ENCODE results near the gene AP5Z1. TPM values are rescaled to one million over a fixed set of nuclear protein-coding genes. Genes with fewer than 3 reads are reported as not detected.

AP5Z1 gene
- total RNA-seq, result 13.4 TPM
- long read RNA-seq, transcript AP5Z1-201 (17 exons, 2,889 nt), result major isoform, 26 of 51 reads
- long read RNA-seq, partial matches to known transcripts, result 14 of 51 reads
- long read RNA-seq, other reads (novel, unspliced or antisense), result 9 of 51 reads

- Histone ChIP-seq H3K36me3 (peaks cover 8% of the 10 kb centered on the region), H3K4me1 (peaks cover 58% of the 10 kb centered on the region), H3K9me3 (replicated peaks) (no peaks in the 10 kb centered on the region), H3K4me3 (peak within 1 kb of the TSS; percentile 100), H3K27ac (replicated peaks) (peak within 1 kb of the TSS; percentile 97), H3K27me3 (ENCODE audit: low read depth) (no peaks in the 10 kb centered on the region)
- intact Hi-C loops (cut with micrococcal nuclease), result no loop called here
- TF ChIP-seq CTCF (IDR thresholded peaks at IDR 0.05; ENCODE audit: borderline replicate concordance), result no peak
- DNase-seq, result peak; percentile 97
Observed at GRCh38 chr7:4775250-4775847, at the start of gene AP5Z1. TSS of gene AP5Z1 (plus strand) at chr7:4775623. CDS start at chr7:4775716, 93 bp downstream.

- TF ChIP-seq CTCF (IDR thresholded peaks at IDR 0.05; ENCODE audit: borderline replicate concordance), result no peak
- H3K36me3 ChIP-seq, result no peaks in the 10 kb centered on the region
- no peaks in the 10 kb centered on the region for H3K27me3 ChIP-seq (ENCODE audit: low read depth)
- peak overlapping the region; percentile 64 for H3K4me3 ChIP-seq
- H3K9me3 ChIP-seq (replicated peaks), result no peaks in the 10 kb centered on the region
- peak overlapping the region; percentile 95 for H3K27ac ChIP-seq (replicated peaks)
- intact Hi-C loops (cut with micrococcal nuclease), result no loop called here
- peaks cover 86% of the 10 kb centered on the region for H3K4me1 ChIP-seq
- DNase-seq, result no peak
Observed at GRCh38 chr7:4725850-4726450, 49.5 kb upstream of the AP5Z1 start.

GRCh38 chr7:4726566-4726965 lies 48.9 kb upstream of the AP5Z1 start:
- intact Hi-C loops (cut with micrococcal nuclease), result no loop called here
- H3K9me3 ChIP-seq (replicated peaks), result no peaks in the 10 kb centered on the region
- TF ChIP-seq CTCF (IDR thresholded peaks at IDR 0.05; ENCODE audit: borderline replicate concordance), result no peak
- H3K27me3 ChIP-seq (ENCODE audit: low read depth), result no peaks in the 10 kb centered on the region
- no peaks in the 10 kb centered on the region for H3K36me3 ChIP-seq
- peak overlapping the region; percentile 95 for H3K27ac ChIP-seq (replicated peaks)
- H3K4me1 ChIP-seq, result peaks cover 86% of the 10 kb centered on the region
- peak overlapping the region; percentile 64 for H3K4me3 ChIP-seq
- no peak for DNase-seq

- no peak for TF ChIP-seq CTCF (IDR thresholded peaks at IDR 0.05; ENCODE audit: borderline replicate concordance)
- H3K27ac ChIP-seq (replicated peaks), result peak overlapping the region; percentile 95
- H3K4me3 ChIP-seq, result no peak overlapping the region
- H3K4me1 ChIP-seq, result peaks cover 76% of the 10 kb centered on the region
- no peak for DNase-seq
- intact Hi-C loops (cut with micrococcal nuclease), result no loop called here
- no peaks in the 10 kb centered on the region for H3K9me3 ChIP-seq (replicated peaks)
- no peaks in the 10 kb centered on the region for H3K27me3 ChIP-seq (ENCODE audit: low read depth)
- H3K36me3 ChIP-seq, result peaks cover 9% of the 10 kb centered on the region
Observed at GRCh38 chr7:4727914-4728705, 47.3 kb upstream of the AP5Z1 start.

GRCh38 chr7:4729266-4729665 lies 46.2 kb upstream of the AP5Z1 start:
- H3K9me3 ChIP-seq (replicated peaks), result no peaks in the 10 kb centered on the region
- no peaks in the 10 kb centered on the region for H3K27me3 ChIP-seq (ENCODE audit: low read depth)
- peaks cover 9% of the 10 kb centered on the region for H3K36me3 ChIP-seq
- H3K4me3 ChIP-seq, result no peak overlapping the region
- peaks cover 69% of the 10 kb centered on the region for H3K4me1 ChIP-seq
- intact Hi-C loops (cut with micrococcal nuclease), result no loop called here
- no peak for TF ChIP-seq CTCF (IDR thresholded peaks at IDR 0.05; ENCODE audit: borderline replicate concordance)
- H3K27ac ChIP-seq (replicated peaks), result peak overlapping the region; percentile 0
- DNase-seq, result no peak

All from left ventricle myocardium inferior (tissue), 1 donor.